IMR-90 (cell line): Measurements from ENCODE around the gene DMRT3. TPM values are rescaled to one million over a fixed set of nuclear protein-coding genes. Genes with fewer than 3 reads are reported as not detected.

Experiments
- ATAC-seq: fragments of 200-7000 bp; cut with Tn5 transposase; 2 replicates; pipeline ENCODE4 v1.9.1; 2020; ENCODE audit warnings: low read depth, mild to moderate bottlenecking, moderate library complexity
- BruUV-seq: library from RNA; stranded (reverse); fragments of 400-500 nt; replicated peaks from 2 replicates; lab custom pipeline; 2021; lab: Mats Ljungman, UMichigan
- CTCF ChIA-PET: fragments of 300-600 bp; formaldehyde crosslinking; extraction: SDS; loops from one replicate; lab custom pipeline; 2021; ENCODE audit warnings: antibody characterized with exemption; lab: Yijun Ruan, JAX
- POLR2A ChIA-PET: fragments of 300-600 bp; sonication (Branson Sonifier 250); formaldehyde crosslinking; loops from one replicate; lab custom pipeline; 2022; ENCODE audit warnings: antibody characterized with exemption; ENCODE audit not compliant: unreplicated experiment; lab: Charles Lee
- DNase-seq: peaks from one replicate; pipeline ENCODE4 v3.0.0; 2013
- H2AFZ ChIP-seq: replicated peaks from 2 replicates; pipeline ENCODE3; 2013; ENCODE audit warnings: low read length, mild to moderate bottlenecking; ENCODE audit not compliant: poor library complexity
- H2AK5ac ChIP-seq: 2 replicates; pipeline ENCODE4 v1.6.1; 2013; ENCODE audit warnings: low read depth, low read length, inconsistent platforms
- H2AK9ac ChIP-seq: replicated peaks from 2 replicates; pipeline ENCODE3; 2013; ENCODE audit warnings: mild to moderate bottlenecking, low read depth, low read length, moderate library complexity; ENCODE audit not compliant: poor library complexity
- H2BK120ac ChIP-seq: 2 replicates; pipeline ENCODE4 v1.6.1; 2013; ENCODE audit warnings: low read depth, low read length, inconsistent platforms
- H2BK15ac ChIP-seq: 3 replicates; pipeline ENCODE4 v1.6.1; 2013; ENCODE audit warnings: low read depth, low read length, inconsistent platforms
- H2BK20ac ChIP-seq: 2 replicates; pipeline ENCODE4 v1.6.1; 2013; ENCODE audit warnings: low read depth, mild to moderate bottlenecking, inconsistent platforms, low read length, moderate library complexity
- H2BK5ac ChIP-seq: 2 replicates; pipeline ENCODE4 v1.6.1; 2013; ENCODE audit warnings: mild to moderate bottlenecking, low read depth, low read length, inconsistent platforms; ENCODE audit not compliant: poor library complexity, severe bottlenecking
- H3K14ac ChIP-seq: replicated peaks from 2 replicates; pipeline ENCODE4 v1.6.1; 2013; ENCODE audit warnings: low read depth, low read length, inconsistent platforms
- H3K18ac ChIP-seq: 2 replicates; pipeline ENCODE4 v1.6.1; 2013; ENCODE audit warnings: low read depth, low read length, control low read depth
- H3K23ac ChIP-seq: 2 replicates; pipeline ENCODE4 v1.6.1; 2013; ENCODE audit warnings: low read depth, low read length, inconsistent platforms
- H3K27ac ChIP-seq: 2 replicates; pipeline ENCODE4 v1.5.1; 2013; ENCODE audit warnings: mild to moderate bottlenecking, control low read depth, low read length; ENCODE audit not compliant: insufficient read depth
- H3K27me3 ChIP-seq: 2 replicates; pipeline ENCODE4 v1.6.1; 2013; ENCODE audit warnings: low read length; ENCODE audit not compliant: control insufficient read depth, insufficient read depth
- H3K36me3 ChIP-seq: 2 replicates; pipeline ENCODE4 v1.6.1; 2013; ENCODE audit warnings: low read length, mixed read lengths; ENCODE audit not compliant: control insufficient read depth, insufficient read depth
- H3K4ac ChIP-seq: 2 replicates; pipeline ENCODE4 v1.6.1; 2013; ENCODE audit warnings: low read depth, low read length, inconsistent platforms
- H3K4me1 ChIP-seq: 2 replicates; pipeline ENCODE4 v1.6.1; 2013; ENCODE audit warnings: low read length, mixed read lengths; ENCODE audit not compliant: control insufficient read depth, insufficient read depth
- H3K4me2 ChIP-seq: 2 replicates; pipeline ENCODE4 v1.6.1; 2013; ENCODE audit warnings: low read depth, mild to moderate bottlenecking, control low read depth, low read length, moderate library complexity
- H3K4me3 ChIP-seq: 2 replicates; pipeline ENCODE4 v1.5.1; 2013; ENCODE audit warnings: low read depth, mild to moderate bottlenecking, control low read depth, low read length, moderate library complexity; ENCODE audit not compliant: insufficient read depth
- H3K56ac ChIP-seq: 2 replicates; pipeline ENCODE4 v1.6.1; 2013; ENCODE audit warnings: low read length, inconsistent platforms; ENCODE audit not compliant: insufficient read depth; ENCODE audit errors: extremely low read depth
- H3K79me1 ChIP-seq, 2 experiments: 2 replicates each; pipeline ENCODE4 v1.6.1; 2013; ENCODE audit warnings: low read length in 2 of 2, inconsistent platforms in 1 of 2, low read depth in 1 of 2
- H3K9ac ChIP-seq: 2 replicates; pipeline ENCODE4 v1.6.1; 2013; ENCODE audit warnings: low read depth, low read length, control low read depth
- H3K9me1 ChIP-seq: 2 replicates; pipeline ENCODE4 v1.6.1; 2013; ENCODE audit warnings: low read length, inconsistent platforms; ENCODE audit not compliant: insufficient read depth
- H3K9me3 ChIP-seq: 2 replicates; pipeline ENCODE4 v1.6.1; 2013; ENCODE audit warnings: low read length; ENCODE audit not compliant: control insufficient read depth, insufficient read depth
- H4K20me1 ChIP-seq: 2 replicates; pipeline ENCODE4 v1.6.1; 2013; ENCODE audit warnings: low read length, inconsistent platforms; ENCODE audit not compliant: insufficient read depth
- H4K5ac ChIP-seq: 2 replicates; pipeline ENCODE4 v1.6.1; 2013; ENCODE audit warnings: mild to moderate bottlenecking, low read depth, low read length, control low read depth
- H4K8ac ChIP-seq, 2 experiments: 2 replicates each; pipeline ENCODE4 v1.6.1; 2013; ENCODE audit warnings: low read depth in 2 of 2, low read length in 2 of 2, control low read depth in 1 of 2, inconsistent platforms in 1 of 2
- H4K91ac ChIP-seq: 2 replicates; pipeline ENCODE4 v1.6.1; 2013; ENCODE audit warnings: low read depth, low read length, inconsistent platforms; ENCODE audit not compliant: insufficient read depth
- MAFK ChIP-seq: IDR thresholded peaks from 2 replicates; pipeline ENCODE4 v1.6.1; 2012; ENCODE audit warnings: low read depth, low read length, improper control_type of control experiment
- RFX5 ChIP-seq: IDR thresholded peaks from 2 replicates; pipeline ENCODE4 v1.8.0; 2012; ENCODE audit warnings: low read depth, mild to moderate bottlenecking, low read length, moderate library complexity
- WGBS, 2 experiments: methylation state at CpG; one replicate each; pipeline versions ENCODE4 v1.1.5 to v1.1.7; 2013; ENCODE audit warnings: missing lambda C conversion rate in 2 of 2; ENCODE audit not compliant: insufficient read length in 1 of 2; ENCODE audit errors: extremely low coverage in 2 of 2; 5-methylcytosine and 5-hydroxymethylcytosine counted together
- dilution Hi-C: fragments of 300-500 bp; cut with HindIII; formaldehyde crosslinking; loops from one replicate; pipeline ENCODE4 v1.14.3; 2018; ENCODE audit warnings: low sequenced_read_pairs; ENCODE audit not compliant: unreplicated experiment
- in situ Hi-C: fragments of 300-500 bp; cut with MboI; formaldehyde crosslinking; loops from 3 replicates; pipeline ENCODE4 v1.14.3; 2019; ENCODE audit warnings: low sequenced_read_pairs, inconsistent platforms, mixed read lengths
- intact Hi-C: fragments of 100-400 bp; cut with micrococcal nuclease; formaldehyde crosslinking; loops from 2 replicates; pipeline ENCODE4 v1.10.0; 2022
- polyA plus RNA-seq, 3 experiments: library from polyadenylated mRNA; depleted of rRNA; stranded (reverse); fragments of >200 nt; gene quantifications; 2 replicates each; pipeline ENCODE4 v1.2.3, GENCODE V29; 2012; ENCODE audit warnings: low replicate concordance in 1 of 3
- total RNA-seq: library from RNA; depleted of rRNA; stranded (reverse); fragments of >200 nt; gene quantifications from 2 replicates; pipeline ENCODE4 v1.2.3, GENCODE V29; 2012

The DMRT3 gene
- total and polyA plus RNA-seq, 2 of the 4 experiments (the other 2 are of a cell fraction) = not detected

GRCh38 chr9:1028501-1029190 lies 52.2 kb downstream of the DMRT3 start:
- Histone ChIP-seq H4K20me1 (no peaks in the 10 kb centered on the region), H3K9me3 (no peaks in the 10 kb centered on the region), H3K56ac (no peak overlapping the region), H3K4me3 (no peak overlapping the region), H2AK9ac (no peak overlapping the region), H2BK15ac (no peak overlapping the region), H2BK120ac (no peak overlapping the region), H4K91ac (no peak overlapping the region), H2BK20ac (no peak overlapping the region), H3K27ac (no peak overlapping the region), H2BK5ac (no peak overlapping the region), H3K14ac (no peak overlapping the region), H3K23ac (no peak overlapping the region), H4K5ac (no peak overlapping the region), H3K27me3 (no peaks in the 10 kb centered on the region), H3K36me3 (no peaks in the 10 kb centered on the region), H2AFZ (no peak overlapping the region), H3K4me2 (no peak overlapping the region), H3K9ac (no peak overlapping the region), H3K9me1 (no peaks in the 10 kb centered on the region), H4K8ac (no peak overlapping the region), H3K4me1 (no peaks in the 10 kb centered on the region), H3K4ac (no peak overlapping the region), H3K79me1 (no peaks in the 10 kb centered on the region), H2AK5ac (no peak overlapping the region), H3K18ac (no peak overlapping the region)
- DNase-seq = no peak
- dilution Hi-C loops = no loop called here
- in situ Hi-C loops = no loop called here
- WGBS, 2 experiments = 33% methylated on average over 1 of the region's 8 CpGs; no CpG with 5 or more reads in 1 of the 2 experiments
- CTCF ChIA-PET = interaction anchor here (0.6 to 0.7 kb wide), 2 partner anchors 19 to 128 kb away, joined by 3 read pairs; no protein-coding TSS in a partner anchor
- no peak for ATAC-seq
- POLR2A ChIA-PET = no interaction called here
- intact Hi-C loops = no loop called here
- TF ChIP-seq MAFK (no peak), RFX5 (no peak)
- no TSS peak for BruUV-seq
